ENCODE measurements around the gene PRDM13. TPM values are rescaled to one million over a fixed set of nuclear protein-coding genes. Genes with fewer than 3 reads are reported as not detected.

PRDM13 gene
- total and polyA plus RNA-seq, 2 experiments from 2014 or later: 0.08 to 0.10 TPM

GRCh38 chr6:99661870-99662269 lies 55.2 kb downstream of the PRDM13 start (continued):
- no peak for TF ChIP-seq ZNF462 (CRISPR knock-in tag; IDR thresholded peaks at IDR 0.05)

GRCh38 chr6:99662616-99663015 lies 56.0 kb downstream of the PRDM13 start:
- Mint-ChIP-seq H3K27me3 (ENCODE audit: insufficient read depth, low read depth, poor library complexity) (peaks cover 3% of the 10 kb centered on the region), H3K9me3 (no peaks in the 10 kb centered on the region), H3K4me1 (peaks cover 12% of the 10 kb centered on the region), H3K36me3 (ENCODE audit: low read depth) (no peaks in the 10 kb centered on the region), H3K4me3 (no peak overlapping the region), H3K27ac (no peak overlapping the region)
- Histone ChIP-seq H3K79me2 (replicated peaks; ENCODE audit: insufficient read depth) (no peaks in the 10 kb centered on the region), H3K27ac (ENCODE audit: low read depth) (no peak overlapping the region), H3F3A (replicated peaks; ENCODE audit: low read depth) (no peaks in the 10 kb centered on the region), H3K27me3 (ENCODE audit: insufficient read depth) (no peaks in the 10 kb centered on the region), H3K4me2 (no peak overlapping the region), H3K4me3 (no peak overlapping the region), H2AFZ (no peak overlapping the region), H3K36me3 (ENCODE audit: insufficient read depth) (no peaks in the 10 kb centered on the region), H3K4me1 (ENCODE audit: insufficient read depth) (peaks cover 6% of the 10 kb centered on the region), H4K20me1 (replicated peaks; ENCODE audit: insufficient read depth) (no peaks in the 10 kb centered on the region), H3K9me2 (ENCODE audit: insufficient read depth) (no peaks in the 10 kb centered on the region; the same call in 1 of the 2 replicates)
- TF ChIP-seq CREB1 (CRISPR knock-in tag; IDR thresholded peaks at IDR 0.05; ENCODE audit: low read depth) (no peak), JUNB (IDR thresholded peaks at IDR 0.05; ENCODE audit: unreplicated experiment) (no peak), POLR2AphosphoS5 (IDR thresholded peaks at IDR 0.05; ENCODE audit: low read depth) (no peak)
- ATAC-seq (no peak), DNase-seq (ENCODE audit: low spot score) (no peak)

Small RNAs within 50 kb of the gene (small RNA-seq; reads per million reads assigned to genes)
- not detected for gene RF00019 (ENCODE audit: low replicate concordance)

Other genes with a start within 250 kb of the PRDM13 start
- 10.6 and 11.8 TPM in 2 replicates for gene COQ3, start 212.6 kb upstream of the PRDM13 start, total RNA-seq (2014; rRNA removed; shearing (Covaris generic))
- gene COQ3, start 212.6 kb upstream of the PRDM13 start, polyA plus RNA-seq (2016; fragmentation: Nextera tagmentation; extraction: Ambion mirVana): 22.5 and 24.9 TPM in 2 replicates
- 124 and 135 TPM in 2 replicates for gene PNISR, start 181.5 kb upstream of the PRDM13 start, total RNA-seq (2014; rRNA removed; shearing (Covaris generic))
- 241 and 270 TPM in 2 replicates for gene PNISR, start 181.5 kb upstream of the PRDM13 start, polyA plus RNA-seq (2016; fragmentation: Nextera tagmentation; extraction: Ambion mirVana)
- gene USP45, start 91.4 kb upstream of the PRDM13 start, total RNA-seq (2014; rRNA removed; shearing (Covaris generic)): 24.9 and 27.1 TPM in 2 replicates
- gene USP45, start 91.4 kb upstream of the PRDM13 start, polyA plus RNA-seq (2016; fragmentation: Nextera tagmentation; extraction: Ambion mirVana): 14.9 and 18.2 TPM in 2 replicates
- gene CCNC, start 38.2 kb upstream of the PRDM13 start, total RNA-seq (2014; rRNA removed; shearing (Covaris generic)): 143 and 175 TPM in 2 replicates
- gene CCNC, start 38.2 kb upstream of the PRDM13 start, polyA plus RNA-seq (2016; fragmentation: Nextera tagmentation; extraction: Ambion mirVana): 96.7 and 108 TPM in 2 replicates